Ureter (tissue), 1 donor: ENCODE measurements around the gene PRKN. TPM values are rescaled to one million over a fixed set of nuclear protein-coding genes. Genes with fewer than 3 reads are reported as not detected.

Source experiments
- DNase-seq: peaks from one replicate; pipeline ENCODE4 v3.0.0-alpha.2; 2020; ENCODE audit warnings: low spot score
- total RNA-seq: library from RNA; stranded (reverse); gene quantifications from one replicate; pipeline ENCODE4 v1.2.4, GENCODE V29; 2023
- donor health status: DM: yes; HTN: yes; CAD: no.

PRKN gene
- total RNA-seq, 1 donor from 2014 or later: 12.1 TPM

GRCh38 chr6:162307865-162308264 lies 419.7 kb downstream of the PRKN start:
- no peak for DNase-seq

- no peak for DNase-seq
These were observed 420.9 kb downstream of the PRKN start for GRCh38 chr6:162306616-162307015.

DNA sequence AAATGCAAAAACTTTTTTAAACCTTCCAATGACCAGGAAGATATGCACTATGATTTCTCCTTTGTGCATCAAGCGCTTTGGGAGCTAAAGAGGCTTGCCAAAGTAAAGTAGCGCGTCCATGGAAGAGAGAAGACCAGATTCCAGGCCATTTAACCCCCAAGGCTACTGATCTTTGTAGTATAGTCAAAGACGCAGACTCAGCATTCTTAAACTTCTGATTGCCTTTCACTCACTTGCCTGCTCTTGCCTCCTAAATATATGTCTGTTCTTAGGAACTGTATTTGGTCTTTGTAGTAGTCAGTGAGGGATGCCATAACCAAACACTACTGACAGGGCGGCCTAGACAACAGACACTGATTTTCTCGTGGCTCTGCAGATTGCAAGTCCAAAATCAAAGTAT lies 426.4 kb downstream of the PRKN start:
- DNase-seq: no peak

- DNase-seq: no peak
These were observed 433.5 kb downstream of the PRKN start for GRCh38 chr6:162294029-162294428.

- DNase-seq: no peak
These were observed 434.7 kb downstream of the PRKN start for GRCh38 chr6:162292915-162293314.

GRCh38 chr6:162290846-162291465 lies 436.6 kb downstream of the PRKN start:
- no peak for DNase-seq

- no peak for DNase-seq
These were observed 437.6 kb downstream of the PRKN start for GRCh38 chr6:162289972-162290371.

- no peak for DNase-seq
These were observed 453.6 kb downstream of the PRKN start for GRCh38 chr6:162273986-162274385.

- DNase-seq: no peak
These were observed 455.6 kb downstream of the PRKN start for GRCh38 chr6:162271922-162272321.

- no peak for DNase-seq
These were observed 456.6 kb downstream of the PRKN start for GRCh38 chr6:162270966-162271365.

DNA sequence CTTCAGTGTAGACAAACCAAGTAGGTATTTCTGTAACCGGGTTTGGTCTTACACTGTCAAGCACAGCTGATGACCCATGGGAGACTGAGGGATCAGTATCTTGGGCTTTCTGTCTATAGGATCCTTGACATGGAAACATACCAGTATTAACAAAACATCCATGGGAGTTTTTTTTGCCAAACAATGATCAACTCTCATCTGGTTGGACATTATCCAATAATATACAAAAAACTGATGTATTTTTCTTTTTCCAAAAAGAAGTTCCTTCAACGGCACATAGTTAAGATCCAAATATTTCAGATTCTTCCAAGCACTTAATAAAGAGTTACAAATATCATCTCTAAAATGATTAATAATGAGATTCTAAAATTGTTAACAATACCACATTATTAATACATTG lies 459.9 kb downstream of the PRKN start:
- DNase-seq: no peak

DNA sequence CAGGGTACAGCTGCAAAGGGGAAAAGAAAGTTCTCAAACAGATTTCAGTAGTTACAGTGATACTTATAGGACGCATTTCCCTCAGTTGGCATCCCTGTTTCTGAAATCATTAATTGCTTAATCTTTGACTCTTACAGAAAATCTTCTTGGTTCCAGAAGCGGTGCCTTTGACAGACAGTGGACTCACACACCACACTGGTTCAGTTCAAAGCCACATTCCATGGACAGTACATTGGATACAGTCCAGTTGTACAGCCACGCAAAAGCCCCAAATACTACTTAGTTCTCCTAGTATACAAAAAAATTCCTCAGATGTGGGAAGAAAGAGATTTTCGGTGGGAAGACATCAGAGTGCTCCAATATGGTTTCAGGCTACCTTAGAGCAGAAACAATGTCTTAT lies 460.4 kb downstream of the PRKN start:
- DNase-seq: no peak

DNA sequence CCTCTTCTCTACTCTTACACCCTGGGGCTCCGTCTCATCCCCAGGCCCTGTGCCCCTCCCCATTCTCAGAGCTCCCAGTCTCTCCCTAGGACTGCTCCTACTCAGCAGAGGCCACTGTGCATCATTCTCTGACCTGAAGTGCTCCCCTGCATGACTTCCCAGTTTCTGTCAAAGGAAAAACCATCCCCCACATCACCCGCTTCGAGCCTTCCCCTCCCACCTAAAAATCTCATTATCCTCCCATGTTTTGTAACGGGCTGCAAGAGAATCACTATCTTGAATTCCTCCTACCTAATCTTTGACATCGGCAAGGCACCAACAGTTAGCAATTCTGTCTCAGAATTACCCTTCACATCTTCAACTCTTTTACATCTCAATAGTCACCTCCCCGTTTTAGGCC lies 463.0 kb downstream of the PRKN start:
- no peak for DNase-seq

DNA sequence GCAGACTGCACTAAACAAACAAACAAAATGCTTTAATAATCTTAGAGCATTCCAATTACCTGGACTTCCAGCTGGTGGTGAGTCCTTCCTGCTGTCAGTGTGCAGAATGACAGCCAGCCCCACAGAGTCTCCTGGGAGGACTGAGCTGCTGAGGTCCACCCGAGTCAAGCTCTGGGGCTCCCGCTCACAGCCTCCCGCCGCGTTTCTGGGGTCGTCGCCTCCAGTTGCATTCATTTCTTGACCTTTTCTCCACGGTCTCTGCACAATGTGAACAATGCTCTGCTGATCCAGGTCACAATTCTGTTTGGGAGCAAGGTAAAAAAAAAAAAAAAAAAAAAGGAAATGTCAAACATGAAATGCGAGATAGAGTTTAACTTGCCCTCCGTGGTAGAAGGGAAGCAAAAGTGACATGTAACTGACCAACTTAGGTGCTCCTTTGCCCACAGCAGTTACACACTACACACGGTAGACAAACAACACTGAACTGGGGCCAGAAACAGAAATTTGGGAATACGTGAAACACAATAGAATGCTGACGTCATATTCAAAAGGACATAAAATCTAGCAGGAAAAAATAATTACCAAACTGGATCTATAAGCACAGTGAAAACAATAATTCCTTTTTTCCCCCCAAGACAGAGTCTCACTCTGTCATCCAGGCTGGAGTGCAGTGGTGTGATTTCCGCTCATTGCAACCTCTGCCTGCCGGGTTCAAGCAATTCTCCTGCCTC lies 464.9 kb downstream of the PRKN start:
- no peak for DNase-seq

GRCh38 chr6:162261598-162261997 lies 466.0 kb downstream of the PRKN start:
- DNase-seq: no peak

DNA sequence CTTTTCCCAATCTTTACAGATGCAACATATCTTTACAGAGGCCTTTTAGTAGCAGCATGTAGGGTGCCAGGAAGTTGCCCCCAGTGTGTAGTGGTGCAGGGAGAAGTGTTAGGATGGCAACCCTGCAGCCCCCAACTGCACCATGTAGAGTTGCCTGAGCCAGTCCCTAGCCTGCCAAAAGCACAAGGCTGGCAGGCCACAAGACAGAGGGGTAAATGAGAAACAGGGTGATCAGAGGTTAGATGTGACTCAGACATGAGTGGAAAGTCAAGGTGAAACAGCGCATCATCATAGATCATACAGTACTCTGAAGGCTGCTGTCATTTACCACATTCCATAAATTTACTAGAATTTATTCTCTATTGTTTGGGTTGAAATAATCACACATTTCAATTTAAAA lies 467.5 kb downstream of the PRKN start:
- DNase-seq: no peak

DNA sequence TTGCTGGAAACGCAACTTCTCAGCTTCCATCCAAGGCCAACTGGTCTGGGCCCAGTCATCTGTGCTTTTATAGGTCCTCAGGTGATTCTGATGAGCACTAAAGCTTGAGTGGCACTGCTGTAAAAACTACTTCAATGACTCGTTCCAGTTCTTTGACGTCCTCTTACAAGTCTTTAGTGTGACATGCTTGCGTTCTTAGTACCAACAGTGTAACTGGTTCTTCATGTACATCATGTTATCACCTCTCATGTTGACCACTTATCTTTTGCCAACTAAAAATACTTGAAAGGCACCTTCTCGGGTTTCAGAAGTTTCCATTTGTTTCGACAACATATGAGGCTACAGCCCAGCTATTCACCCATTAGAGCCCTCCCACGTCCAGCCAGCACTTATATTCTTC lies 468.9 kb downstream of the PRKN start:
- no peak for DNase-seq

DNA sequence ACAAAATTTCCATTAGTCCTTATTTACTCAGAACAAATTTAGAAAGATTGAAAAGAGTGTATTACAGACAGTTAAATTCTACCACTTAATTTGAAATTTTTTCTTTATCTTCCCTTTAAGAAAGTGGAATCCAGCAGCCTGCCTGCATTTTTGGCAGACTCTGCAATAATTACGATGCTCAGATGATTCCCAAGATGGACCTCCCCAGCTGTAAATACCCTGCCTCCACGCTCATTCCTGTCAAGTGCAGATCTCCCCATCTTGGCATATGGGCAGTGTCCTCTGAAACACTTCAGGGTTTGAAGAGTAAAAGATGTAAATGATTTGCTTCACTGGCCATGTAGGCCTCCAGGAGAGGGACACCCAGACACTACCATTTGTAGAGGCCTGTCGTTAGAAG lies 471.2 kb downstream of the PRKN start:
- no peak for DNase-seq

DNA sequence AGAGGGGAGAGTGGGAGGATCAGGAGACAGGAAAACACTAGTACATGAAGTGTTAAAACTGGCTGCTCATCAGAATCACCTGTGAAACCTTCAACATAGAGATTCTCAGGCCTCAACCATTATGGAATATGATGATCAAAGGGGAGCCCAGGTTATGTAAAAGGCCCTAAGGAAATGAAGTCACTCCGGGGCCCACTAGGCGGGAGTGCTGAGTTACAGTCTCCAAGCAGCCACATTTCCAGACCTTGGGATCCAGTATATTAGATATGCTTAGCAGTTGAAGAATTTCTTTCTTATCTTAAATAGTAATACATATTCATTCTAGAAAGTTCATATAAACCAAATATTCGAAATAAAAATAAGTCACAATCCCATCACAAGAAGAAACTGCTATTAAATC lies 476.3 kb downstream of the PRKN start:
- DNase-seq: no peak

DNA sequence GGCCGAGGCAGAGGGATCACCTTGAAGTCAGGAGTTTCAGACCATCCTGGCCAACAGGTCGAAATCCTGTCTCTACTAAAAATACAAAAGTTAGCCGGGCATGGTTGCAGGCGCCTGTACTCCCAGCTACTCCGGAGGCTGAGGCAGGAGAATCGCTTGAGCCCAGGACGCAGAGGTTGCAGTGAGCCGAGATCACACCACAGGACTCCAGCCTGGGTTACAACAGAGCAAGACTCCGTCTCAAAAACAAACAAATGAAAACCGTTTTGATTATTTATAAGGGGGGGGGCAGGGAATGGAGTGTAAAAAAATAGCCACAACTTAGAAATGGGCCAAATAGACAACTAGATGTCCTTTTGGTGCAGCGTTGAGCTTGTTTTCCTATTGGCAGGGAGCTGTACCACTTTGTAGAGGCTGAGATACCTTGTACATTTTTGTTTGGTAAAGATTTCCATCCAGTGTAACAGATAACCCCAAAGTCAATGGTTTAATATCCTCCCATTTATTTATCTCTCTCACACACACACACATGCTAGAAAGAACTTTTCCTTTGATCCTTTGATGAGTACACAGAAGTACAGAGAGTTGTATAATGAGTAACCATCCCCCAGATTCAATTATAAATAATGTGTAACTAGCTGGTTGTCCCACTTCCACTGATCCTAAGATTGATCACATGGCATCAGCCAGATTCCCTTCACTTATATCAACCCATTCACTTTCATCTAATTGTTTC lies 477.5 kb downstream of the PRKN start:
- no peak for DNase-seq

DNA sequence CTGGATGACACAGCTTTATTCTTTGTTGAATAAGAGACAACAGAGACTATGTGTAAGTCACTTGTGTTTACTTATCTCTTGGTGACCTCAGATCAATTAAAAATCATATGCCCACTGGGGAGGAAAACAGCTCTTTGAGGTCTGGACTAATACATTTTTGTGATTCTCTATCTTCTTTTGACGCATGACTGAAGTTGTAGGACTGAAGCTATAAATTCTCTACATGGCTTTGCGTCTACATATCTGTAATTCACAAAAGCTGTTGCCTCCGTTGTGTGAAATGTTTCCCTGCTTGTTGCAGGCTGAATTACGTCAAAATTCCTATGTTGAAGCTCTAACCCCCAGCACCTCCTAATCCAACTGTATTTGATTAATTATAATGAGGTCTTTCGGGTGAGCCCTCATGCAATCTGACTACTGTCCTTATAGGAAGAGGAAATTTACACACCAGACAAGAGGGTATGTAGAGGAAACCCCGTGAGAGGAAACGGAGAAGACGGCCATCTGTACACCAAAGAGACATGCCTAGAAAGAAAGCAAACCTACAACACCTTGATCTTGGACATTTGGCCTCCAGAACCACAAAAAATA lies 481.6 kb downstream of the PRKN start:
- DNase-seq: no peak

DNA sequence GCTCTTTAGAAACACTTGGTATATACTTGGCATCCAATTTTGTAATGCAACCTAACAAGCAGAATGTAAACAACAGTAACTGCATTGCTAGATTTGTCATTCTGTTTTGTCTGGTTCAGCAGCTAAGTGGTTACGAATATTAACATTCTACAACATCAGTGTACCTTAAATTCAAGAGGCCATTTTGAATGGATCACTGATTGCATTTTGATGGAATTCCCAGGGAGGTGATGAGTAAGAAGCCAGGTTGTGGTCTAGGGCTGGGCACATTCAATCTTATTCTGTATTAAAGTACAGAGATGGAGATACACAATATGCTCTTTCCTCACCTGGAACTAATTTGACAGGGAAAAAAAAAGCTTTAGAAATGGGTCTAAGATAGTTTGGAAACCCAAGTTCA lies 483.5 kb downstream of the PRKN start:
- DNase-seq: no peak

DNA sequence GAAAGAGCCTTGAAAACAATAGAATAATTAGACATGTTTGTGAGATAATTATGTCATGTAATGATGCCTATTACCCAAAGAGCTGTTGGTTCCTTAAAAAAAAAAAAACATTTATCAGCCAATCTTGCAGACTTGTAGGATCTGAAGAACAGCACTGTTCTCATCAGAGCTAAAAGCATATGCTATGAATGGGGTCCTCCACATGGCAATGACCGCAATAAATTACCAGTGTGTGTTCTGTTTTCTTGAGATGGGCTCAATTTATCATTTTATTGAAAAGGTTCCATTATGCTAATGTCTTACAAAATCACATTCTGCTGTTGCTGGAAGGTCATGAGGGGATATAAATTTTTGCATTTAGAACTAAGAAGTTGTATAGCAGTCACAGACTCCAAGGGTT lies 484.7 kb downstream of the PRKN start:
- DNase-seq: no peak
